ENCODE results near the gene HAUS7. TPM values are rescaled to one million over a fixed set of nuclear protein-coding genes. Genes with fewer than 3 reads are reported as not detected.

HAUS7 gene
- total RNA-seq, 2 donors from 2014 or later = 23.5 to 30.1 TPM

- DNase-seq (ENCODE audit: low spot score) = peak; percentile 64
- intact Hi-C loops (cut with DNase I) = loop anchor here in 1 of 2 donors (10.0 kb wide), 1 partner anchor 411 kb away; no protein-coding TSS in a partner anchor
Measured at GRCh38 chrX:153445856-153446635, 24.3 kb downstream of the HAUS7 start, which contains the start of gene TREX2. Gene TREX2 (minus strand): TSS chrX:153446056. CDS start chrX:153445430, 626 bp downstream.

DNA sequence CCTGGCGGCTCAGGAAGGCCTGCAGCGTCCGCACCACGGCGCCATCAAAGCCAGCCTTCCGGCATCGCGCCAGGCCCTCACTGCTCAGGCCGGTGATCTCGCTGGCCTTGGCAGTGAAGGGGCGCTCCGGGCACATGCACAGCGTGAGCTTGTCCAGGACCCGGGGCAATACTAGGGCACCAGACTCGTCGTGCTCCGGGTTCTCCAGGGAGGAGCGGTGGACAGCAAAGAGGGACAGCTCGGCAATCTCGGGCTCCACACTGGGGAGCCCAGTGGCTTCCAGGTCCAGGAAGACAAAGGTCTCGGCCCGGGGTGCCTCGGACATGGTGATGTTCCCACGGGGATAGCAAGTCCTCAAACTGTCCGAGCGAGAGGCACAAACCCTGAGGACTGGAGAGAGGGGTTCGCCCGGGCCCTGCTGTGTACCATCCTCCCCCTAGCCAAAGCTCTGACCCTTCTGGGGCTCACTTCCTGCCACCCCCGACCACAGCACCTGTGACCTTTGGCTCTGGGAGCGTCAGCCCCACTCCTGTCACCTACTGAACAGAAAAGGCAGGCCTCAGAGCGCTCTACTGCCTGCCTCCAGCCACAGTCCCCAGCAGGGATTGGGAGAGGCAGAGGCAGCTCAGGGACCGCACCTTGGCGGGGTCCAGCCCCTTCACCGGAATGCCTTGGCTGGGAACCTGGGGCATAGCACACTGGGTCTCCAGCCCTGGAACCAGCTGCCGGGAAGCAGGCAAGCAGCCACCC, 25.1 kb downstream of the HAUS7 start:
- intact Hi-C loops (cut with DNase I) = loop anchor here in 1 of 2 donors (10.0 kb wide), 1 partner anchor 410 kb away; no protein-coding TSS in a partner anchor
- DNase-seq (ENCODE audit: low spot score) = peak; percentile 68

- DNase-seq (ENCODE audit: low spot score) = peak; percentile 68
- intact Hi-C loops (cut with DNase I) = loop anchor here in 1 of 2 donors (10.0 kb wide), 1 partner anchor 410 kb away; no protein-coding TSS in a partner anchor
Measured at GRCh38 chrX:153444333-153445011, 25.9 kb downstream of the HAUS7 start.

DNA sequence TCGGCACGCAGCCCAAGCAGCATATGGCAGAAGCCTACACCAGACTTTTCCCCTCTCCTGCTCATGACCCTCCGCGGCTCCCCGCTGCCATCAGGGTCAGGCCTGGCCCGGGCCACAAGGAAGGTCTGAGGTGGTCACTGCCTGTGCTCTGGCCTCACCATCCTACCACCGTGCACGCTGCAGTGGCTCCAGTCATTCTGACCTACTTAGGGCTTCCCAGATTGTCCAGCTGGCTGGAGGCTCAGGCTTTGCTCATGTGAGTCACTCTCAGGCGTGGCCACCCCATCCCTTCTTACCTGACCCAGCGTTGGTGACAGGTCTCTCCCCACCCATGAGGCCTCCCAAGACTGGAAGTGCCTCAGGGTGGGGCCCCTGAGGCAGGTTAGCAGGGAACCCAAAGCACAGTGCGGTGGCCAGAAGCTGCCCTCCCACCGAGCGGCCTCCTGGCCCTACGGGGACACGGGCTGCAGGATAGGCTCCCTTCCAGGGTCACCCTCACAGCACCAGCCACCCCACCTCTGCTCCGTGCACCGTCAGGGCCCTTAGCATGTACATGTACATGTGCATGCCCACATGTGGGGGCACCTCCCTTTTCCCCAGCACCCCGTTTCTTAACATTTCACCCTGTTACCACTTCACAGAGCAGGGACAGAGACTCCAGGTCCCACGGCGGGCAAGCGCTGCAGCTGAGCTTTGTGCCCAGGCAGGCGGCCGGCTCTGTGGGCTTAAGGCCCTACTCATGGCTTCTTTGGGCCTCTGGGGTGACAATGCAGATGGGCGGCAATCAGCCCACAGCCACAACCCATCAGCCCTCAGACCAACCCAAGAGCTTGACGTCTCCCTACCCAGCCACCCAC, 26.7 kb downstream of the HAUS7 start:
- intact Hi-C loops (cut with DNase I) = loop anchor here in 1 of 2 donors (10.0 kb wide), 1 partner anchor 409 kb away; no protein-coding TSS in a partner anchor

DNA sequence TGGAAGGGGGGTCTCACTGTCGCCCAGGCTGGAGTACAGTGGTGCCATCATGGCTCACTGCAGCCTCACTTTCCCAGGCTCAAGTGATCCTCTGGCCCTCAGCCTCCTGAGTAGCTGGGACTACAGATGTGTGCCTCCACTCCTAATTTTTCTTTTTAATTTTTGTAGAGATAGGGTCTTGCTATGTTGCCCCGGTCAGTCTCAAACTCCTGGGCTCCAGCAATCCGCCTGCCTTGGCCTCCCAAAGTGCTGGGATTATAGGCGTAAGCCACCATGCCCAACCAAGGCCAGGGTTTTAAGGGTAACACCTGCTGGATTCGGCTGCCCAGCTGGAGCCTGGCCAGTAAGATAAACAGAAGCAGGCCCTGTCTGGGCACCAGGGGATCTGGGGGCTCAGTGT, 27.9 kb downstream of the HAUS7 start:
- peak; percentile 47 for DNase-seq (ENCODE audit: low spot score)
- intact Hi-C loops (cut with DNase I) = loop anchor here in 1 of 2 donors (10.0 kb wide), 1 partner anchor 408 kb away; no protein-coding TSS in a partner anchor

More for the DNA sequence above, 26.7 kb downstream of the HAUS7 start:
- DNase-seq (ENCODE audit: low spot score) = peak; percentile 79

GRCh38 chrX:153441981-153442380, 28.4 kb downstream of the HAUS7 start:
- peak; percentile 62 for DNase-seq (ENCODE audit: low spot score)
- intact Hi-C loops (cut with DNase I) = loop anchor here in 1 of 2 donors (10.0 kb wide), 1 partner anchor 407 kb away; no protein-coding TSS in a partner anchor

- DNase-seq (ENCODE audit: low spot score) = no peak
- intact Hi-C loops (cut with DNase I) = loop anchor here in 1 of 2 donors (10.0 kb wide), 1 partner anchor 406 kb away; no protein-coding TSS in a partner anchor
Measured at GRCh38 chrX:153441296-153441695, 29.1 kb downstream of the HAUS7 start.

DNA sequence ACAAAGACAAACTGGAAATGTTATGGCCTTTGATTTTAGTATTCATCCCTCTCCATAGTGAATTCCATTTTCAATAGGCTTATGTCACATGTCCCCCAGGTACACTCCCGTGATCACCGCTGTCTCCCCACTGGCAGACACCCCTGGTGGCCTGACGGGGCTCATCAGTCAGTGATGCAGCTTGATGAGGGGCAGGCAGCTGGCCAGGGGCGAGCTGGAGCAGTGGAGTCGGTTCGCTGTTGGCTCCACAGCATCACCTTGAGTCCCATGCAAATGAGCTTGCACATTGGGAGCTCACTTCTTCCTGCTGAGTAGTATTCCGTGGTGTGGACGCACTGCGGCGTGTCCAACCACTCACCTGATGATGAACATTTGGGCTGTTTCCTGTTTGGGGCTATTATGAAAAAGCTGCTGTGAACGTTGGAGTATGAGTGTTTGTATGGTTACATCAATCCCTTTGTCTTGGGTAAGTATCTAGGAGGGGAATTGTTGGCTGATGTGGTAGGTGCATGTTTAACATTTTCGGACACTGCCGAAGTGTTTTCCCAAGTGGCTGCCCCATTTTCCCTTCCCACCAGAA, 29.7 kb downstream of the HAUS7 start:
- peak; percentile 68 for DNase-seq (ENCODE audit: low spot score)
- intact Hi-C loops (cut with DNase I) = loop anchor here in 1 of 2 donors (10.0 kb wide), 1 partner anchor 406 kb away; no protein-coding TSS in a partner anchor

GRCh38 chrX:153439977-153440376, 30.4 kb downstream of the HAUS7 start:
- intact Hi-C loops (cut with DNase I) = loop anchor here in 1 of 2 donors (10.0 kb wide), 1 partner anchor 405 kb away; no protein-coding TSS in a partner anchor
- DNase-seq (ENCODE audit: low spot score) = peak; percentile 60

GRCh38 chrX:153438532-153438931, 31.8 kb downstream of the HAUS7 start:
- intact Hi-C loops (cut with DNase I) = no loop called here

DNA sequence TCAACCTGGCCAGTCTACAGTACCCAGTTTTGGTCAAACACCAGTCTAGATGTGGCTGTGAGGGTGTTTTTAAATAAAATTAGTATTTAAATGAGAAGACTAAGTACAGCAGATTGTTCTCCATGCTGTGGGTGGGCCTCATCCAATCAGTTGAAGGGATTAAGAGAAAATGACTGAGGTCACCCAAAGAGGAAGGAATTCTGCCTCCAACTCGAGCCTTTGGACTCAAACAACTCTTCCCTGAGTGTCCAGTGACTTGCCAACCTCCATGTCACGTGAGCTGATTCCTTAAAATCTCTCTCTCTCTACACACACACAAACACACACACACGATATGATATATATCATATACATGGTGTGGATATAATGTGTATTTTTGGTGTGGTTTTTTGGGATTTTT, 34.5 kb downstream of the HAUS7 start:
- no peak for DNase-seq (ENCODE audit: low spot score)
- intact Hi-C loops (cut with DNase I) = no loop called here

More at GRCh38 chrX:153438532-153438931, 31.8 kb downstream of the HAUS7 start:
- DNase-seq (ENCODE audit: low spot score) = peak; percentile 19

DNA sequence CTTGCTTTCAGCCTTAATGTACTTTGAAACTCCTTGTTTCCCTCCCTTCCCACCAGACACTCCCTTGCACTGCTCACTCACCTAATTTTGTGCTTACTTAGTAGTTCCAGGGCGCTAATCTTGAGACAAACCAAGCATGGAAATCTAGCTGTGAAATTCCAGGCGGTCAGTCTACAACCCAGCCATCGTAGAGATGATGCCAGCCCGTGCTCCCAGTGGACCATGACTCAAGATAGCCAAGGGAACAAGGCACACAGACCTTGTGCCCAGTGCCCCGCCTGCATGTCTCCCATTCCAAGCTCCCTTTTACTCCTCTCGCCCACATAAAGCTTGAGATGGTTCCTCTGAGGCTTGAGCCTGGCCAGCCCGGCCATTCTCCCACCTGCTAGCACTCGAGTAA, 35.6 kb downstream of the HAUS7 start:
- peak; percentile 30 for DNase-seq (ENCODE audit: low spot score)
- intact Hi-C loops (cut with DNase I) = no loop called here

- peak; percentile 67 for DNase-seq (ENCODE audit: low spot score)
- intact Hi-C loops (cut with DNase I) = no loop called here
Measured at GRCh38 chrX:153433781-153434285, 36.5 kb downstream of the HAUS7 start.

- peak; percentile 62 for DNase-seq (ENCODE audit: low spot score)
- intact Hi-C loops (cut with DNase I) = no loop called here
Measured at GRCh38 chrX:153433161-153433680, 37.2 kb downstream of the HAUS7 start.

DNA sequence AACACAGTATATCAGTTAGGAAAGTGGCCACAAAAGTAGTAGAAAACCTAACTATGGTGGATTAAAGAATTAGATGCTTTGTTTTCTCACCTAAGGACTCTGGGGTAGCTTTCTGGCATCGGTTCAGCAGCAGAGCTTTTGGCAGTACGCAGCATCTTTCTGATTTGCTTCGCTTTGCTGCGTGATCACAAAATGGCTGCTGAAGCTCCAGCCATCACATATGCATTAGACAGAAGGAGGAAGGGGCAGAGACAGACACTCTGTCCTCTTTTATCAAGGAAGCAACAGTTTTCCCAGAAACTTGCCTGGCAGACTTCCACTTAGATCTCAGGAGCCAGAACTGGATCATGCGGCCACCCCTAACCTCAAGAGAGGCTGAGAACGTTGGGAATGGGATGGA, 39.6 kb downstream of the HAUS7 start:
- DNase-seq (ENCODE audit: low spot score) = peak; percentile 29
- intact Hi-C loops (cut with DNase I) = no loop called here

- DNase-seq (ENCODE audit: low spot score) = no peak
- intact Hi-C loops (cut with DNase I) = no loop called here
Measured at GRCh38 chrX:153426204-153426603, 44.2 kb downstream of the HAUS7 start.

- DNase-seq (ENCODE audit: low spot score) = no peak
- intact Hi-C loops (cut with DNase I) = no loop called here
Measured at GRCh38 chrX:153423652-153424051, 46.7 kb downstream of the HAUS7 start.
